HEK293T (cell line): ENCODE results near the gene UGT2B28.

Source experiments
- ARNT ChIP-seq: fragments of 450-650 bp; IDR thresholded peaks from 2 replicates; pipeline ENCODE4 v1.6.1; 2017; ENCODE audit warnings: mild to moderate bottlenecking
- BHLHE40 ChIP-seq: fragments of 450-650 bp; IDR thresholded peaks from 2 replicates; pipeline ENCODE4 v1.6.1; 2016; ENCODE audit warnings: mild to moderate bottlenecking, moderate library complexity, borderline replicate concordance
- ELF4 ChIP-seq: fragments of 450-650 bp; IDR thresholded peaks from 2 replicates; pipeline ENCODE4 v1.6.1; 2017; ENCODE audit warnings: antibody characterized with exemption
- FOXA1 ChIP-seq: fragments of 450-650 bp; IDR thresholded peaks from 2 replicates; pipeline ENCODE4 v1.6.1; 2016; ENCODE audit warnings: mild to moderate bottlenecking
- FOXK2 ChIP-seq: fragments of 450-650 bp; IDR thresholded peaks from 2 replicates; pipeline ENCODE4 v1.6.1; 2016; ENCODE audit warnings: mild to moderate bottlenecking
- FOXM1 ChIP-seq: fragments of 450-650 bp; IDR thresholded peaks from 2 replicates; pipeline ENCODE4 v1.6.1; 2017; ENCODE audit warnings: mild to moderate bottlenecking, borderline replicate concordance
- HDGF ChIP-seq: fragments of 450-650 bp; IDR thresholded peaks from 2 replicates; pipeline ENCODE4 v1.6.1; 2017; ENCODE audit warnings: antibody characterized with exemption, borderline replicate concordance
- L3MBTL2 ChIP-seq: fragments of 450-650 bp; conservative IDR thresholded peaks from 2 replicates; pipeline ENCODE4 v1.6.1; 2016; ENCODE audit warnings: mild to moderate bottlenecking
- NFRKB ChIP-seq: fragments of 450-650 bp; IDR thresholded peaks from 2 replicates; pipeline ENCODE4 v1.6.1; 2016; ENCODE audit warnings: mild to moderate bottlenecking, moderate library complexity
- SP1 ChIP-seq: fragments of 450-650 bp; IDR thresholded peaks from 2 replicates; pipeline ENCODE4 v1.6.1; 2017
- SUZ12 ChIP-seq: fragments of 450-650 bp; IDR thresholded peaks from 2 replicates; pipeline ENCODE4 v1.6.1; 2016; ENCODE audit warnings: mild to moderate bottlenecking
- TARDBP ChIP-seq: fragments of 450-650 bp; IDR thresholded peaks from 2 replicates; pipeline ENCODE4 v1.6.1; 2016
- ZNF384 ChIP-seq: fragments of 450-650 bp; IDR thresholded peaks from 2 replicates; pipeline ENCODE4 v1.6.1; 2016
- TF ChIP-seq, protein P1 (sequence below): fragments of 450-650 bp; IDR thresholded peaks from 2 replicates; pipeline ENCODE4 v1.6.1; 2016

DNA sequence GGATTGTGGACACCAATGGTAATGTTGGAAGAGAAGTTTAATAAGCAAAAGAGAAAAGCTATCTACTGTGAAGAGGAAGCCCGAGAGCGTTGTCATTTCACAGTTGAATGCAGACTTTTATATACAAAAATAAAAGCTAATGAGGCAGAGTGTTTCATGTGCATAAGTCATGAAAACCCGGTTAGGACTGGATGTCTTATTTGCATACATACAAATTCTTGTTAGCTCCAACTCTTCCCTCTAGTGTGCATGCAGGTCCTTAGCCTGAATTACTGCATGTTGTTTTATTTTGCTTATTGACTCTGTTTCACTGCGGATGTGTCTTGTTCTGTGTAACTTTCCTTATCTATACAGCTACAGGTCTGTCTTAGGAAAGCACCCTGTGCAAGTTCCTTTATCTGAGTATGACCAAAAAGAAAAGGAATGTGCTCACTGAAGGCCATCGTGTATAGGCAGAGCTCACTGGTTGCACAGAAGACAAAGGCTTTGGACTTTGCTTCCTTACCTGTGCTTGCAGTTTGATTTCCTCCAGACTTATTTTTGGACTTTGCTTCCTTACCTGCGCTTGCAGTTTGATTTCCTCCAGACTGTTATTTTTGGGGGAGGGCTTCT is 40.6 kb upstream of the UGT2B28 start:
- TF ChIP-seq SUZ12 (no peak), BHLHE40 (no peak), FOXM1 (no peak), FOXA1 (no peak), SP1 (no peak), ARNT (no peak), HDGF (no peak), TARDBP (no peak), ELF4 (no peak), FOXK2 (no peak), L3MBTL2 (no peak), NFRKB (no peak), ZNF384 (no peak)
- TF ChIP-seq, protein P1, sequence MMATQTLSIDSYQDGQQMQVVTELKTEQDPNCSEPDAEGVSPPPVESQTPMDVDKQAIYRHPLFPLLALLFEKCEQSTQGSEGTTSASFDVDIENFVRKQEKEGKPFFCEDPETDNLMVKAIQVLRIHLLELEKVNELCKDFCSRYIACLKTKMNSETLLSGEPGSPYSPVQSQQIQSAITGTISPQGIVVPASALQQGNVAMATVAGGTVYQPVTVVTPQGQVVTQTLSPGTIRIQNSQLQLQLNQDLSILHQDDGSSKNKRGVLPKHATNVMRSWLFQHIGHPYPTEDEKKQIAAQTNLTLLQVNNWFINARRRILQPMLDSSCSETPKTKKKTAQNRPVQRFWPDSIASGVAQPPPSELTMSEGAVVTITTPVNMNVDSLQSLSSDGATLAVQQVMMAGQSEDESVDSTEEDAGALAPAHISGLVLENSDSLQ: no peak
